ENCODE measurements around the gene CCDC157.

Gene CCDC157

DNA sequence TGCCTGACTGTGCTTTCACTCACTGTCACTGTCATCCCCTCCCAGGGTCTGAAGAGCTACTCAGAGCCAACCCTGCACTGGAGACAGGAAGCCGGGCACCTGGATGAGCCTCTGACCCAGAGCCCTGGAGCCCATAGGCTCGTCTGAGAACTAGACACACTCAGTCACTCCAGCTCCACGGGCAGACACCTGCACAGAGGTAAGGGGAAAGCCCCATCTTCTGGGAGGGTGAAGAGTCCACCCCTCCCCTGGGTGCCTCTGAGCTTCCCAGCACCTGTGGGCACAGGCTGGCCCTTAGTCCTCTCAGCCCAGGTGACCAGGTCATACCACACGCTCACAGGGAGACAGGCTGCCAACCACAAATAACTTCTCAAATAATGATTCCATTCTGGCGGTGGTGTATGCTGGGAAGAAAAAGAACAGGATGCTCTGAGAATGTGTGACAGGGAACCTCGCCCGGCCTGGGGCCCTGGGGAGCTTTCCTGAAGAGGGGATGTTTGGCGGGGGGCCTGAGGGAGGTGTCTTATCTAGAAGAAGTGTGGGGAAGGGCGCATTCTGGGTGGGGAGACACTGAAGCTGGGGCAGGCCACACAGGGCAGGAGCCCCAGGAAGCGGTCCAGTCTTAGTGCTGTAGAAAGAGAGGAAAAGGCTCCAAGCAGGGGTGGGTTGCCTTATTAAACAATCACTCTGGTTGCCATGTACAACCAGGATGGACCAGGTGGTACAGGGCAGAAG, 5.3 kb downstream of the CCDC157 start:
- TF ChIP-seq SIN3A (IDR thresholded peaks at IDR 0.05; ENCODE audit: borderline replicate concordance, insufficient read depth, low read length) (no peak), TAF1 (IDR thresholded peaks at IDR 0.05; ENCODE audit: borderline replicate concordance, insufficient read depth, low read length) (no peak), FOXP2 (optimal IDR thresholded peaks at IDR 0.05; ENCODE audit: borderline replicate concordance, extremely low read depth, extremely low read length, insufficient read depth) (no peak), POLR2AphosphoS5 (IDR thresholded peaks at IDR 0.05; ENCODE audit: low read depth, low read length) (no peak)
- TF ChIP-seq, protein P1, sequence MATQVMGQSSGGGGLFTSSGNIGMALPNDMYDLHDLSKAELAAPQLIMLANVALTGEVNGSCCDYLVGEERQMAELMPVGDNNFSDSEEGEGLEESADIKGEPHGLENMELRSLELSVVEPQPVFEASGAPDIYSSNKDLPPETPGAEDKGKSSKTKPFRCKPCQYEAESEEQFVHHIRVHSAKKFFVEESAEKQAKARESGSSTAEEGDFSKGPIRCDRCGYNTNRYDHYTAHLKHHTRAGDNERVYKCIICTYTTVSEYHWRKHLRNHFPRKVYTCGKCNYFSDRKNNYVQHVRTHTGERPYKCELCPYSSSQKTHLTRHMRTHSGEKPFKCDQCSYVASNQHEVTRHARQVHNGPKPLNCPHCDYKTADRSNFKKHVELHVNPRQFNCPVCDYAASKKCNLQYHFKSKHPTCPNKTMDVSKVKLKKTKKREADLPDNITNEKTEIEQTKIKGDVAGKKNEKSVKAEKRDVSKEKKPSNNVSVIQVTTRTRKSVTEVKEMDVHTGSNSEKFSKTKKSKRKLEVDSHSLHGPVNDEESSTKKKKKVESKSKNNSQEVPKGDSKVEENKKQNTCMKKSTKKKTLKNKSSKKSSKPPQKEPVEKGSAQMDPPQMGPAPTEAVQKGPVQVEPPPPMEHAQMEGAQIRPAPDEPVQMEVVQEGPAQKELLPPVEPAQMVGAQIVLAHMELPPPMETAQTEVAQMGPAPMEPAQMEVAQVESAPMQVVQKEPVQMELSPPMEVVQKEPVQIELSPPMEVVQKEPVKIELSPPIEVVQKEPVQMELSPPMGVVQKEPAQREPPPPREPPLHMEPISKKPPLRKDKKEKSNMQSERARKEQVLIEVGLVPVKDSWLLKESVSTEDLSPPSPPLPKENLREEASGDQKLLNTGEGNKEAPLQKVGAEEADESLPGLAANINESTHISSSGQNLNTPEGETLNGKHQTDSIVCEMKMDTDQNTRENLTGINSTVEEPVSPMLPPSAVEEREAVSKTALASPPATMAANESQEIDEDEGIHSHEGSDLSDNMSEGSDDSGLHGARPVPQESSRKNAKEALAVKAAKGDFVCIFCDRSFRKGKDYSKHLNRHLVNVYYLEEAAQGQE (IDR thresholded peaks at IDR 0.05; ENCODE audit: insufficient read depth in 1 of 2, low read depth in 2 of 2, low read length in 2 of 2) = no peak

DNA sequence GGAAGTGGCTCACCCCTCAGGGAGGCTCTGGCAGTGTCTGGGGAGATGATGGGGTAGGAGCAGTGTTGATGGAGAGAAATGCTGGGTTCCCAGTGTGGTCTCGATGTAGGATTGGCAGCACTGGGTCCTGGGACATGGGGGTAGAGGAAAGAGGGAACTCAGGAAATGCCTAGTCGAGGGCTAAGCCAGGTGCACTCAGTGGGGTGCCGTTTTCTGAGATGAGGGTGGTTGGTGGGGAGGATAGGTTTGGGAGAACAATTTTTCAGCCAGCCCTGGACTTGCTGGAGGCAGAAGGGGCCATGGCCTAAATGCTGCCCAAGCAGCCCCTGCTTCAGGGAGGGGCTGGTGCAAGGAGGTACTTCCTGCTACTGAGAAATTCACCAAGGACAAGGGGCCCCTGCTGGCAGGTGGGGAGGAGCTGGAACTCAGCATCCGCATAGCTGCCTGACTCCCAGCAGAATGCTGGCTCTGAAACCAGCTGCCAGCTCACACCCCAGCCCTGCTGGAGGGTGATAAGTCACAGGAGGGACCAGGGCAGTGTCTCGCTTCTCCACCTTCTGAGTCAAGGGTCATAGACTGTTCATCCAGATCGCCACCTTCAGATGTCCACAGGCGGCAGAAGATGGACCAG, 6.0 kb downstream of the CCDC157 start:
- TF ChIP-seq SIN3A (IDR thresholded peaks at IDR 0.05; ENCODE audit: borderline replicate concordance, insufficient read depth, low read length) (no peak), POLR2AphosphoS5 (IDR thresholded peaks at IDR 0.05; ENCODE audit: low read depth, low read length) (no peak), TAF1 (IDR thresholded peaks at IDR 0.05; ENCODE audit: borderline replicate concordance, insufficient read depth, low read length) (no peak), FOXP2 (optimal IDR thresholded peaks at IDR 0.05; ENCODE audit: borderline replicate concordance, extremely low read depth, extremely low read length, insufficient read depth) (no peak)
- TF ChIP-seq, protein P1 (IDR thresholded peaks at IDR 0.05; ENCODE audit: insufficient read depth in 1 of 2, low read depth in 2 of 2, low read length in 2 of 2) = no peak

DNA sequence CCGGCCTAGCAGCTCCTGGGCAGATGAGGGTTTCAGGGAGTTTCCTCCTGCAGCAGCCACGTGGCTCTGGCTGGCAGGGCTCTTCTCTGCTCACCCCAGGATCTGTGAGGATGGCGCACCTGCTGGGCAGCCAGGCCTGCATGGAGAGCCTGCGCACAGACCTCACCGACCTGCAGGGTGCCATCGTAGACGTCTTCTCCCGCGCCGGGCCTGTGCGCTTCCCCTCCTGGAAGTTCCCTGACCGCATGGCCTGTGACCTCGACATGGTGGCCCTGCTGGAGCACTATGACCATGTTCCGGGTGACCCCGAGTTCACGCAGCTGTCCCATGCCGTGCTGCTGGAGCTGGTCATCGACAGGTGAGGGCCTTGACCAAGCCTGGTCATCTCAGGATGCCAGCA, 9.1 kb downstream of the CCDC157 start:
- no peak for TF ChIP-seq TAF1 (IDR thresholded peaks at IDR 0.05; ENCODE audit: borderline replicate concordance, insufficient read depth, low read length)
- TF ChIP-seq, protein P1 (IDR thresholded peaks at IDR 0.05; ENCODE audit: insufficient read depth in 1 of 2, low read depth in 2 of 2, low read length in 2 of 2) = no peak
- TF ChIP-seq SIN3A (IDR thresholded peaks at IDR 0.05; ENCODE audit: borderline replicate concordance, insufficient read depth, low read length) = no peak
- no peak for TF ChIP-seq FOXP2 (optimal IDR thresholded peaks at IDR 0.05; ENCODE audit: borderline replicate concordance, extremely low read depth, extremely low read length, insufficient read depth)
- TF ChIP-seq POLR2AphosphoS5 (IDR thresholded peaks at IDR 0.05; ENCODE audit: low read depth, low read length) = no peak

DNA sequence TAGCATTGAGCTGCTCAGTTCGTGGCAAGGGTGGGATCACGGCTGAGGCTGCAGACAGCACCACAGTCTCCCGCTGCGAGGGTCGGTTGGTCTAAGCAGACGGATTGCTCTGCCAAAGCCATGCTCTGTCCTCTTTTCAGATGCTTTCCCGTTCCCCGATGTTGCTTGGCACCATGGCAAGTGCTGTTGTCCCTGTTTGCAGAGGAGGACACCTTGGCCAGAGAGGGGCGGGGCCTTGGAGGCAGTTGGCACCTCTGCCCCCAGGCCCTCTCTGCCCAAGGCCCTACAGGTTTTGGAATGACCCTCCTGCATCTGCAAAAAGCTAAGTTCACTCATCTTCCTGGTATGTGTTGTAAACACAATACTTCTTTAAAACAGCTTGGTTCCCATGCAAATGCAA, 11.6 kb downstream of the CCDC157 start:
- TF ChIP-seq POLR2AphosphoS5 (IDR thresholded peaks at IDR 0.05; ENCODE audit: low read depth, low read length) = no peak
- TF ChIP-seq FOXP2 (optimal IDR thresholded peaks at IDR 0.05; ENCODE audit: borderline replicate concordance, extremely low read depth, extremely low read length, insufficient read depth) = no peak
- no peak for TF ChIP-seq TAF1 (IDR thresholded peaks at IDR 0.05; ENCODE audit: borderline replicate concordance, insufficient read depth, low read length)
- TF ChIP-seq, protein P1 (IDR thresholded peaks at IDR 0.05; ENCODE audit: insufficient read depth in 1 of 2, low read depth in 2 of 2, low read length in 2 of 2) = no peak
- TF ChIP-seq SIN3A (IDR thresholded peaks at IDR 0.05; ENCODE audit: borderline replicate concordance, insufficient read depth, low read length) = no peak

Measured in PFSK-1 (cell line).